Measurements from ENCODE around the gene TBX19. TPM values are rescaled to one million over a fixed set of nuclear protein-coding genes. Genes with fewer than 3 reads are reported as not detected.

TBX19 gene
- total RNA-seq, 1 experiment from 2014 or later: 0.36 TPM

GRCh38 chr1:168338589-168339503 lies 58.2 kb downstream of the TBX19 start:
- Histone ChIP-seq H3K27ac (ENCODE audit: low read length) (no peak overlapping the region), H3K4me1 (ENCODE audit: insufficient read depth, low read length) (peaks cover 9% of the 10 kb centered on the region), H3K27me3 (ENCODE audit: low read length) (no peaks in the 10 kb centered on the region), H3K9me2 (replicated peaks; ENCODE audit: low read length) (no peaks in the 10 kb centered on the region), H4K20me1 (ENCODE audit: low read length) (no peaks in the 10 kb centered on the region), H3K9ac (ENCODE audit: low read length) (no peak overlapping the region), H3K4me2 (ENCODE audit: low read length) (no peak overlapping the region), H3K36me3 (ENCODE audit: low read depth, low read length) (no peaks in the 10 kb centered on the region), H3K79me2 (ENCODE audit: low read length) (no peaks in the 10 kb centered on the region), H3K9me3 (ENCODE audit: low read length) (no peaks in the 10 kb centered on the region), H3F3A (ENCODE audit: low read length, unreplicated experiment) (no peaks in the 10 kb centered on the region), H2AFZ (ENCODE audit: low read length) (no peak overlapping the region), H3K4me3 (ENCODE audit: low read length) (no peak overlapping the region)
- TF ChIP-seq EZH2phosphoT487 (IDR thresholded peaks at IDR 0.05; ENCODE audit: borderline replicate concordance, low read length) (no peak), EZH2 (IDR thresholded peaks at IDR 0.05; ENCODE audit: low read length, unreplicated experiment) (no peak), CTCF (conservative IDR thresholded peaks at IDR 0.05; ENCODE audit: low read depth, low read length) (no peak)
- ChIA-PET POLR2A (ENCODE audit: unreplicated experiment) (no interaction called here), CTCF (no interaction called here)
- intact Hi-C loops (cut with micrococcal nuclease): no loop called here
- ATAC-seq (no peak), DNase-seq (no peak)
- BruUV-seq (replicated peaks): no TSS peak

- BruUV-seq (replicated peaks): no TSS peak
- Histone ChIP-seq H3F3A (ENCODE audit: low read length, unreplicated experiment) (no peaks in the 10 kb centered on the region), H3K4me1 (ENCODE audit: insufficient read depth, low read length) (peaks cover 9% of the 10 kb centered on the region; the same call in 1 of the 2 replicates), H3K4me3 (ENCODE audit: low read length) (no peak overlapping the region), H3K9me3 (ENCODE audit: low read length) (no peaks in the 10 kb centered on the region), H3K79me2 (ENCODE audit: low read length) (no peaks in the 10 kb centered on the region), H3K4me2 (ENCODE audit: low read length) (no peak overlapping the region), H3K36me3 (ENCODE audit: low read depth, low read length) (no peaks in the 10 kb centered on the region), H2AFZ (ENCODE audit: low read length) (no peak overlapping the region), H3K27me3 (ENCODE audit: low read length) (no peaks in the 10 kb centered on the region), H3K9ac (ENCODE audit: low read length) (no peak overlapping the region), H4K20me1 (ENCODE audit: low read length) (no peaks in the 10 kb centered on the region), H3K9me2 (replicated peaks; ENCODE audit: low read length) (no peaks in the 10 kb centered on the region), H3K27ac (ENCODE audit: low read length) (no peak overlapping the region)
- DNase-seq (no peak), ATAC-seq (no peak)
- CTCF ChIA-PET: no interaction called here
- intact Hi-C loops (cut with micrococcal nuclease): loop anchor here (5.0 to 10.0 kb wide), 3 partner anchors 66 to 764 kb away; partner anchors contain the start of gene ATP1B1
- POLR2A ChIA-PET (ENCODE audit: unreplicated experiment): no interaction called here
- no peak for TF ChIP-seq EZH2 (IDR thresholded peaks at IDR 0.05; ENCODE audit: low read length, unreplicated experiment)
- TF ChIP-seq CTCF (conservative IDR thresholded peaks at IDR 0.05; ENCODE audit: low read depth, low read length): no peak
- TF ChIP-seq EZH2phosphoT487 (IDR thresholded peaks at IDR 0.05; ENCODE audit: borderline replicate concordance, low read length): no peak
These were observed 60.3 kb downstream of the TBX19 start for GRCh38 chr1:168340781-168341482.

All from PC-3 (cell line).